Measurements from ENCODE around the gene PARP2. TPM values are rescaled to one million over a fixed set of nuclear protein-coding genes. Genes with fewer than 3 reads are reported as not detected.

PARP2 gene
- total and polyA plus RNA-seq, 2 of the 8 experiments (the other 6 are each of a cell fraction or from before 2014, with no cell fraction given), result 27.7 to 41.7 TPM

DNA sequence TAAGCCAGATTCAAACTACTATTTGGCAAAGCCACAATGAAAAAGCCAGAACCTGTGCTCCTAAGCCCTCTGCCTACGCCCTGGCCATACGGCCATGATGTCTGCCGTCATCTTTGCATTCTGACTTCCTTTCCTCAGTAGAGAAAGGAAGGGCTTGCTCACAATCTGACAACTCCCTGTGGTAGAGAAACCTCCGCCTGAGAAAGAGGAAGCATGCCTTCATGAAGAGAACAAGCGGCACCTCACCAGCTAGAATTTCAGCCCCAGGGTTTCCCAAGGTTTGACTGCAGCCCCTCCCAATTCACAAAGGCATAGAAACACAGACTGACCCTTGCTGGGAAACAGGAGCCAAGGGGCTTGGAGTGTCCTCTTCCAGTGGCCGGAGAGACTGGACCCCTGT, 44.1 kb downstream of the PARP2 start:
- no peak overlapping the region for H3K9ac ChIP-seq (replicated peaks in 1 of 4; ENCODE audit: extremely low read depth in 1 of 4, low read depth in 3 of 4, low read length in 3 of 4)
- no peak overlapping the region for H3K4me2 ChIP-seq (ENCODE audit: insufficient read depth in 1 of 2, low read depth in 2 of 2, low read length in 2 of 2)
- H3K4me1 ChIP-seq (replicated peaks in 1 of 4; ENCODE audit: control insufficient read depth in 3 of 4, insufficient read depth in 4 of 4, low read length in 3 of 4), result no peaks in the 10 kb centered on the region
- WGBS, 2 experiments (ENCODE audit: extremely low coverage in 1 of 2, insufficient coverage in 1 of 2, insufficient read length in 1 of 2, insufficient replicate concordance in 2 of 2, low coverage in 1 of 2, low lambda C conversion rate in 2 of 2, missing lambda C conversion rate in 1 of 2), result 90% methylated on average over 6 of the region's 6 CpGs; no CpG with 5 or more reads in 1 of the 2 experiments
- no peak overlapping the region for H2BK12ac ChIP-seq (ENCODE audit: low read depth, low read length)
- H3K9me3 ChIP-seq (ENCODE audit: insufficient read depth in 2 of 2, low read depth in 1 of 2, low read length in 1 of 2), result 0 out of 4 replicates have a peak, but pooled peaks cover 0 to 3% of the 10 kb centered on the region in 2 experiments
- H3K4ac ChIP-seq (replicated peaks; ENCODE audit: insufficient read length, low read depth, low read length), result no peak overlapping the region
- no peak overlapping the region for H2BK120ac ChIP-seq (replicated peaks; ENCODE audit: low read depth, low read length)
- H3K14ac ChIP-seq (ENCODE audit: insufficient read length), result no peak overlapping the region
- no peak overlapping the region for H3K27ac ChIP-seq (ENCODE audit: low read depth, low read length)
- H4K20me1 ChIP-seq (replicated peaks in 1 of 2; ENCODE audit: control insufficient read depth in 1 of 2, insufficient read depth in 2 of 2, low read length in 2 of 2), result peaks cover 0 to 3% of the 10 kb centered on the region in 2 experiments
- H2AK5ac ChIP-seq (ENCODE audit: low read depth, low read length), result no peak overlapping the region
- H2BK20ac ChIP-seq (ENCODE audit: low read length), result no peak overlapping the region
- no peak overlapping the region for H4K8ac ChIP-seq (ENCODE audit: extremely low read depth, insufficient read depth, low read length)
- peaks cover 2 to 29% (median 24%) of the 10 kb centered on the region in 4 experiments for H3K36me3 ChIP-seq (ENCODE audit: control insufficient read depth in 2 of 4, insufficient read depth in 4 of 4, low read length in 3 of 4)
- no peaks in the 10 kb centered on the region; a peak in 1 of 7 replicates for H3K27me3 ChIP-seq (replicated peaks in 1 of 4; ENCODE audit: control insufficient read depth in 3 of 4, extremely low read depth in 1 of 4, insufficient read depth in 3 of 4, low read length in 3 of 4)
- DNase-seq (ENCODE audit: low read depth in 1 of 2, low spot score in 2 of 2), result no peak
- H3K18ac ChIP-seq (ENCODE audit: extremely low read depth, low read length), result no peak overlapping the region
- no peak overlapping the region for H4K5ac ChIP-seq (ENCODE audit: insufficient read length, low read depth, low read length)
- no peaks in the 10 kb centered on the region for H3K79me2 ChIP-seq (ENCODE audit: control insufficient read depth in 1 of 2, insufficient read depth in 2 of 2, low read length in 2 of 2)
- no peaks in the 10 kb centered on the region for H3K23me2 ChIP-seq (ENCODE audit: low read depth, low read length)
- H2BK5ac ChIP-seq (ENCODE audit: low read depth, low read length), result no peak overlapping the region
- H2BK15ac ChIP-seq (ENCODE audit: low read length), result no peak overlapping the region
- H4K91ac ChIP-seq (replicated peaks; ENCODE audit: insufficient read length, low read length), result no peak overlapping the region
- H3K56ac ChIP-seq (replicated peaks; ENCODE audit: insufficient read length, low read depth, low read length), result no peak overlapping the region
- ChIA-PET CTCF (ENCODE audit: partially characterized antibody) (interaction anchor here (0.6 to 1.3 kb wide), 2 partner anchors 14 to 627 kb away, joined by 3 read pairs; no protein-coding TSS in a partner anchor), POLR2A (ENCODE audit: partially characterized antibody) (interaction anchor here (1.1 kb wide), 1 partner anchor 33 kb away, joined by 3 read pairs; no protein-coding TSS in a partner anchor)
- H2AFZ ChIP-seq (ENCODE audit: low read length), result no peak overlapping the region
- no peak for FAIRE-seq
- no peaks in the 10 kb centered on the region for H3K79me1 ChIP-seq (ENCODE audit: low read depth, low read length)
- H3K23ac ChIP-seq (ENCODE audit: insufficient read length), result no peak overlapping the region
- no peak overlapping the region for H3K4me3 ChIP-seq (ENCODE audit: extremely low read depth in 1 of 4, insufficient read depth in 2 of 4, low read depth in 3 of 4, low read length in 4 of 4)
- TF ChIP-seq CEBPB (IDR thresholded peaks at IDR 0.05; ENCODE audit: low read depth, low read length), result no peak
- no peak for TF ChIP-seq SIRT6 (IDR thresholded peaks at IDR 0.05; ENCODE audit: low read length)
- TF ChIP-seq, protein P1, sequence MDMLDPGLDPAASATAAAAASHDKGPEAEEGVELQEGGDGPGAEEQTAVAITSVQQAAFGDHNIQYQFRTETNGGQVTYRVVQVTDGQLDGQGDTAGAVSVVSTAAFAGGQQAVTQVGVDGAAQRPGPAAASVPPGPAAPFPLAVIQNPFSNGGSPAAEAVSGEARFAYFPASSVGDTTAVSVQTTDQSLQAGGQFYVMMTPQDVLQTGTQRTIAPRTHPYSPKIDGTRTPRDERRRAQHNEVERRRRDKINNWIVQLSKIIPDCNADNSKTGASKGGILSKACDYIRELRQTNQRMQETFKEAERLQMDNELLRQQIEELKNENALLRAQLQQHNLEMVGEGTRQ (IDR thresholded peaks at IDR 0.05; ENCODE audit: low read length), result no peak
- no peak for TF ChIP-seq GTF2F1 (IDR thresholded peaks at IDR 0.05; ENCODE audit: borderline replicate concordance, low read depth, low read length)
- no peak for TF ChIP-seq SUZ12 (IDR thresholded peaks at IDR 0.05; ENCODE audit: low read length)
- no peak for TF ChIP-seq JUN (IDR thresholded peaks at IDR 0.05; ENCODE audit: low read depth, low read length)
- TF ChIP-seq TBP (IDR thresholded peaks at IDR 0.05; ENCODE audit: low read depth, low read length), result no peak
- TF ChIP-seq CBX8 (IDR thresholded peaks at IDR 0.05; ENCODE audit: borderline replicate concordance, low read depth, low read length), result no peak
- TF ChIP-seq POLR2AphosphoS5 (IDR thresholded peaks at IDR 0.05; ENCODE audit: low read depth, low read length), result no peak
- no peak for TF ChIP-seq BACH1 (IDR thresholded peaks at IDR 0.05; ENCODE audit: low read length)
- no peak for TF ChIP-seq RXRA (IDR thresholded peaks at IDR 0.05; ENCODE audit: insufficient read depth, low read depth, low read length)
- no peak for TF ChIP-seq BRCA1 (IDR thresholded peaks at IDR 0.05; ENCODE audit: low read depth, low read length)
- TF ChIP-seq HDAC6 (IDR thresholded peaks at IDR 0.05; ENCODE audit: low read depth, low read length), result no peak
- TF ChIP-seq CTBP2 (IDR thresholded peaks at IDR 0.05; ENCODE audit: borderline replicate concordance, insufficient read depth, insufficient read length, low read length), result no peak

All from H1 (cell line).